Transverse colon (tissue), 4 donors: Measurements from ENCODE around the gene CEP95.

Source experiments
- CTCF ChIP-seq, 5 experiments: fragments of 200-600 bp in 3 of 5; fragments of 450-650 bp in 2 of 5; sonication (generic) in 3 of 5; IDR thresholded peaks; 1 replicate in 2 of 5; 2 replicates in 3 of 5; pipeline ENCODE4 v1.5.1; 2016 to 2017; ENCODE audit warnings: antibody characterized with exemption in 5 of 5, inconsistent platforms in 3 of 5, mild to moderate bottlenecking in 2 of 5, moderate library complexity in 1 of 5
- POLR2AphosphoS5 ChIP-seq, 3 donors: sonication (generic); formaldehyde crosslinking; IDR thresholded peaks; one replicate each; pipeline ENCODE4 v1.6.1; 2016; ENCODE audit warnings: antibody characterized with exemption in 3 of 3

DNA sequence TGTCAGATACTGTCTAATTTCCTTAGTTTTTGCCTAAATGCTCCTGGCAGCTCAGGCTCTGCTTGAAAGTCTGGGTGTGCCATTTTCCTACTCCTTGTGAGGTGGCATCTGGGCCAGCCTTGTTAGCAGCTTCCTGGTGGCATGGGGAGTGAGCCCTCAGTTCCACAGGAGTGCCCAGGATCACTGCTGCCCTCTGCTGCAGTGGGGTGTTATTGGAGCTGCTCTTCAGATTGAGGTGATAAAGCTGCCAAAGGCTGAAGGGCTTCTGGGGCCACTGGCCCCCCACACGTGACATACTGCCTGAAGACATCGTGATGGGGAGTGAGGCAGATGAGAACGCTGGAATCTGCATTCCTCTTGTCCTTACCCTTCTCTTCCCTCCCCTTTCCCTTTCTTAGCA, 27.4 kb downstream of the CEP95 start:
- TF ChIP-seq CTCF (IDR thresholded peaks at IDR 0.05) (no peak), POLR2AphosphoS5 (IDR thresholded peaks at IDR 0.05) (no peak)
